ENCODE results near the gene SRPRA. TPM values are rescaled to one million over a fixed set of nuclear protein-coding genes. Genes with fewer than 3 reads are reported as not detected.

Gene SRPRA
- total RNA-seq, 2 experiments from 2014 or later, result 127 to 128 TPM

GRCh38 chr11:126253265-126253664, 15.4 kb downstream of the SRPRA start:
- Mint-ChIP-seq H3K9me3 (no peaks in the 10 kb centered on the region), H3K4me1 (ENCODE audit: low read depth) (no peaks in the 10 kb centered on the region), H3K36me3 (ENCODE audit: low read depth) (peaks cover 12% of the 10 kb centered on the region), H3K4me3 (no peak overlapping the region), H3K27me3 (no peaks in the 10 kb centered on the region), H3K27ac (no peak overlapping the region)
- ChIA-PET POLR2A (no interaction called here), CTCF (interaction anchor here (0.7 kb wide), 1 partner anchor 22 kb away, joined by 3 read pairs; no protein-coding TSS in a partner anchor)
- intact Hi-C loops (cut with micrococcal nuclease), result no loop called here
- DNase-seq (no peak), ATAC-seq (no peak)
- TF ChIP-seq, protein P1, sequence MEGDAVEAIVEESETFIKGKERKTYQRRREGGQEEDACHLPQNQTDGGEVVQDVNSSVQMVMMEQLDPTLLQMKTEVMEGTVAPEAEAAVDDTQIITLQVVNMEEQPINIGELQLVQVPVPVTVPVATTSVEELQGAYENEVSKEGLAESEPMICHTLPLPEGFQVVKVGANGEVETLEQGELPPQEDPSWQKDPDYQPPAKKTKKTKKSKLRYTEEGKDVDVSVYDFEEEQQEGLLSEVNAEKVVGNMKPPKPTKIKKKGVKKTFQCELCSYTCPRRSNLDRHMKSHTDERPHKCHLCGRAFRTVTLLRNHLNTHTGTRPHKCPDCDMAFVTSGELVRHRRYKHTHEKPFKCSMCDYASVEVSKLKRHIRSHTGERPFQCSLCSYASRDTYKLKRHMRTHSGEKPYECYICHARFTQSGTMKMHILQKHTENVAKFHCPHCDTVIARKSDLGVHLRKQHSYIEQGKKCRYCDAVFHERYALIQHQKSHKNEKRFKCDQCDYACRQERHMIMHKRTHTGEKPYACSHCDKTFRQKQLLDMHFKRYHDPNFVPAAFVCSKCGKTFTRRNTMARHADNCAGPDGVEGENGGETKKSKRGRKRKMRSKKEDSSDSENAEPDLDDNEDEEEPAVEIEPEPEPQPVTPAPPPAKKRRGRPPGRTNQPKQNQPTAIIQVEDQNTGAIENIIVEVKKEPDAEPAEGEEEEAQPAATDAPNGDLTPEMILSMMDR (IDR thresholded peaks at IDR 0.05), result no peak

- ChIA-PET POLR2A (no interaction called here), CTCF (no interaction called here)
- TF ChIP-seq, protein P1 (IDR thresholded peaks at IDR 0.05), result no peak
- no peaks in the 10 kb centered on the region for H3K27me3 Mint-ChIP-seq
- DNase-seq (no peak), ATAC-seq (no peak)
- intact Hi-C loops (cut with micrococcal nuclease), result no loop called here
- no peak overlapping the region for H3K27ac Mint-ChIP-seq
- no peaks in the 10 kb centered on the region for H3K9me3 Mint-ChIP-seq
- H3K4me1 Mint-ChIP-seq (ENCODE audit: low read depth), result no peaks in the 10 kb centered on the region
- H3K4me3 Mint-ChIP-seq, result no peak overlapping the region
- peaks cover 8% of the 10 kb centered on the region for H3K36me3 Mint-ChIP-seq (ENCODE audit: low read depth)
These were observed 22.1 kb downstream of the SRPRA start for GRCh38 chr11:126246636-126247035.

GRCh38 chr11:126233391-126233790, 35.3 kb downstream of the SRPRA start:
- ChIA-PET POLR2A (no interaction called here), CTCF (interaction anchor here (0.8 kb wide), 1 partner anchor 8 kb away, joined by 4 read pairs; no protein-coding TSS in a partner anchor)
- no peak for DNase-seq
- no peak for ATAC-seq
- Mint-ChIP-seq H3K4me3 (no peak overlapping the region), H3K27me3 (no peaks in the 10 kb centered on the region), H3K36me3 (ENCODE audit: low read depth) (peaks cover 5% of the 10 kb centered on the region), H3K27ac (no peak overlapping the region), H3K4me1 (ENCODE audit: low read depth) (no peaks in the 10 kb centered on the region), H3K9me3 (no peaks in the 10 kb centered on the region)
- TF ChIP-seq, protein P1 (IDR thresholded peaks at IDR 0.05), result no peak
- intact Hi-C loops (cut with micrococcal nuclease), result no loop called here

GRCh38 chr11:126232683-126233082, 36.0 kb downstream of the SRPRA start:
- POLR2A ChIA-PET, result no interaction called here

GRCh38 chr11:126231725-126232459, 36.8 kb downstream of the SRPRA start:
- ATAC-seq (no peak), DNase-seq (no peak)
- POLR2A ChIA-PET, result no interaction called here
- Mint-ChIP-seq H3K27me3 (no peaks in the 10 kb centered on the region), H3K27ac (no peak overlapping the region), H3K36me3 (ENCODE audit: low read depth) (peaks cover 5% of the 10 kb centered on the region), H3K9me3 (no peaks in the 10 kb centered on the region), H3K4me1 (ENCODE audit: low read depth) (no peaks in the 10 kb centered on the region), H3K4me3 (no peak overlapping the region)
- TF ChIP-seq, protein P1 (IDR thresholded peaks at IDR 0.05), result no peak
- CTCF ChIA-PET, result interaction anchor here (0.5 to 2.3 kb wide), 5 partner anchors 9 to 185 kb away, joined by 3 to 6 read pairs (median 5); no protein-coding TSS in a partner anchor
- intact Hi-C loops (cut with micrococcal nuclease), result no loop called here

More at GRCh38 chr11:126232683-126233082, 36.0 kb downstream of the SRPRA start:
- Mint-ChIP-seq H3K4me3 (no peak overlapping the region), H3K27ac (no peak overlapping the region), H3K27me3 (no peaks in the 10 kb centered on the region), H3K9me3 (no peaks in the 10 kb centered on the region), H3K4me1 (ENCODE audit: low read depth) (no peaks in the 10 kb centered on the region), H3K36me3 (ENCODE audit: low read depth) (peaks cover 5% of the 10 kb centered on the region)
- no peak for DNase-seq
- intact Hi-C loops (cut with micrococcal nuclease), result no loop called here
- CTCF ChIA-PET, result interaction anchor here (0.5 kb wide), 1 partner anchor 186 kb away, joined by 3 read pairs; no protein-coding TSS in a partner anchor
- ATAC-seq, result no peak
- TF ChIP-seq, protein P1 (IDR thresholded peaks at IDR 0.05), result no peak

All from activated CD8-positive, alpha-beta T cell treated with anti-CD3 and anti-CD28 coated beads for 36 hours (primary cell).